SJSA1 (cell line): ENCODE measurements around the gene CADPS. TPM values are rescaled to one million over a fixed set of nuclear protein-coding genes. Genes with fewer than 3 reads are reported as not detected.

Source experiments
- DNase-seq, 2 experiments: peaks; one replicate each; pipeline ENCODE4 v3.0.0-alpha.2; 2015 to 2020; ENCODE audit warnings: low spot score in 2 of 2, low read depth in 1 of 2
- H3K27ac ChIP-seq: fragments of 250-450 bp; sonication (Bioruptor Pico); 2 replicates; pipeline ENCODE4 v1.5.1; 2020; ENCODE audit warnings: mild to moderate bottlenecking, moderate library complexity
- H3K27me3 ChIP-seq: fragments of 250-450 bp; sonication (Bioruptor Pico); replicated peaks from 2 replicates; pipeline ENCODE4 v1.5.1; 2020; ENCODE audit warnings: mild to moderate bottlenecking, moderate library complexity
- H3K36me3 ChIP-seq: fragments of 250-450 bp; sonication (Bioruptor Pico); 2 replicates; pipeline ENCODE4 v1.5.1; 2020; ENCODE audit warnings: mild to moderate bottlenecking
- H3K4me1 ChIP-seq: fragments of 250-450 bp; sonication (Bioruptor Pico); replicated peaks from 2 replicates; pipeline ENCODE4 v1.6.1; 2021; ENCODE audit warnings: mild to moderate bottlenecking
- H3K4me3 ChIP-seq: fragments of 250-450 bp; sonication (Bioruptor Pico); 2 replicates; pipeline ENCODE4 v1.5.1; 2020; ENCODE audit warnings: mild to moderate bottlenecking
- H3K9me3 ChIP-seq: fragments of 250-450 bp; sonication (Bioruptor Pico); replicated peaks from 2 replicates; pipeline ENCODE4 v1.5.1; 2020; ENCODE audit warnings: mild to moderate bottlenecking
- total RNA-seq: library from RNA; depleted of rRNA; stranded (reverse); fragments of >200 nt; shearing (Covaris generic); gene quantifications from 2 replicates; pipeline ENCODE4 v1.2.3, GENCODE V29; 2014

Gene CADPS
- total RNA-seq, 1 experiment from 2014 or later = not detected

DNA sequence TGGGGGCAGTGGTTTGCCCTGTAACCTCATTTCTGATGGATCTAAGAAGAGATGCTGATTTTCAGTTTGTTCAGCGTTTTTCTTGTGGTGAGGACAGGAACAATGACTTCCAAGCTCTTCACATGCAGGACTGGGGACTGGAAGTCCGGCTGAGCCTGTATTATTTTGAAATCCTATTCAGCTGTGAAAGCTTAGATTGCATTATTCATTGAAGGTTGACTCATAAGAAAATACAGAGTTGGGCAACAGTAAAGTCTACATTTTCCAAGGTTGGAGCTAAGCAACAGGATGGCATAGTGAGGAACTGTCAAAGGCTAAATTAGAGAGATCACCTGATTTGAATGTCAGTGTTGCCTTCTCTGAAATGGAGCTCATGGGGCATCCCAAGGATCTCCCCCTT is 270.9 kb downstream of the CADPS start:
- H3K4me1 ChIP-seq = peaks cover 52% of the 10 kb centered on the region
- no peaks in the 10 kb centered on the region for H3K36me3 ChIP-seq
- no peaks in the 10 kb centered on the region for H3K27me3 ChIP-seq
- peak overlapping the region; percentile 23 for H3K4me3 ChIP-seq
- no peaks in the 10 kb centered on the region for H3K9me3 ChIP-seq
- H3K27ac ChIP-seq = peak overlapping the region; percentile 93
- DNase-seq = peak in 1 of 2 experiments; percentile 49

DNA sequence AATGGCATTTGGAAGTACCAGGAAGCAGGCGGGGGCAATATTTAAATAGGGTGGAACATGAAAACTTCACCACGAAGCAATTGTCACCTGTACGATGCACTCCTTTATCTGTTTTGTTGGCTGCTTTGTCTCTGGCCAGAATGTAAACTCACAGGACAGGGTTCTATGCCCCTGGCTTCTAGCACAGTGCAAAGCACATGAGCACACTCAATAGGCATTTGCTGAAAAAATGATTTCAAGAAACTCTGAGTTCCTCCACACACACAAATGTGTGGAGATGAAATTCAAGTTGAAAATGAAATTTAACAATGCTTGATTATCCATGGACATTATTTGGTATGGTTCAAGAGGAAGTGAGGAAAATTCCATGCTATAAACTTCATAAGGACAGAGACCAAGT is 272.2 kb downstream of the CADPS start:
- Histone ChIP-seq H3K27me3 (no peaks in the 10 kb centered on the region), H3K4me1 (peaks cover 52% of the 10 kb centered on the region), H3K4me3 (no peak overlapping the region), H3K36me3 (no peaks in the 10 kb centered on the region), H3K27ac (peak overlapping the region; percentile 61), H3K9me3 (no peaks in the 10 kb centered on the region)
- no peak for DNase-seq

DNA sequence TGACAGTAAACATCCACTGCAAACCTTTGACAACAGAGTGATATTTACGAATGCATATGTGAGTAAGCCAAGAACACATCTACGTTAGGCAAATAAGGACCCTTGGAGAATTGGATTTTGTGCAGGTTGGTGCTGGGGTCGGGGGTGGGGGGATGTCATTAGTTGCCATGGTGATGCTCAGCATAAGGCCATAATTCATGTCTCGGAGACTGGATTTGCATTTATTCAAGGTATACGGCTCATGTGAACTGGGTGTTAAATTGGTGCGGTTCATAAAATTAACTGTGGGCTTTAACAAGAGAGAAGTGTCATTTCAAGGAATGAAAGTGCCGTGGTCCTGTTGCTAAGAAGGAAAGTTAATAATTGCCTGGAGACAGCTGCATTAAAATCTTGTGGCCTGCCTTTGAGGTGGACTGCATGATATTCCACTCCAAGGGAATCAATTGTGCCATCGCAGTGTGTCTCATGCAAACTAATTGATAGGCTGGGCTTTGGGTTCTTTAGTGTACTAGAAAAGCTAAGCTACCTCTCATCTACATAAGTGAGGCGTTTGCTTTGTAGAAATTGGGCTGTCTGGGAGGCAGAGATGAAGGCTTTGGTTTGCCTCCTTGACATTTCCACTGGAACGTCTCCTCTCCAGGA is 273.0 kb downstream of the CADPS start:
- no peak for DNase-seq
- H3K4me3 ChIP-seq = no peak overlapping the region
- H3K36me3 ChIP-seq = no peaks in the 10 kb centered on the region
- no peaks in the 10 kb centered on the region for H3K9me3 ChIP-seq
- H3K27ac ChIP-seq = no peak overlapping the region
- no peaks in the 10 kb centered on the region for H3K27me3 ChIP-seq
- peaks cover 44% of the 10 kb centered on the region for H3K4me1 ChIP-seq

DNA sequence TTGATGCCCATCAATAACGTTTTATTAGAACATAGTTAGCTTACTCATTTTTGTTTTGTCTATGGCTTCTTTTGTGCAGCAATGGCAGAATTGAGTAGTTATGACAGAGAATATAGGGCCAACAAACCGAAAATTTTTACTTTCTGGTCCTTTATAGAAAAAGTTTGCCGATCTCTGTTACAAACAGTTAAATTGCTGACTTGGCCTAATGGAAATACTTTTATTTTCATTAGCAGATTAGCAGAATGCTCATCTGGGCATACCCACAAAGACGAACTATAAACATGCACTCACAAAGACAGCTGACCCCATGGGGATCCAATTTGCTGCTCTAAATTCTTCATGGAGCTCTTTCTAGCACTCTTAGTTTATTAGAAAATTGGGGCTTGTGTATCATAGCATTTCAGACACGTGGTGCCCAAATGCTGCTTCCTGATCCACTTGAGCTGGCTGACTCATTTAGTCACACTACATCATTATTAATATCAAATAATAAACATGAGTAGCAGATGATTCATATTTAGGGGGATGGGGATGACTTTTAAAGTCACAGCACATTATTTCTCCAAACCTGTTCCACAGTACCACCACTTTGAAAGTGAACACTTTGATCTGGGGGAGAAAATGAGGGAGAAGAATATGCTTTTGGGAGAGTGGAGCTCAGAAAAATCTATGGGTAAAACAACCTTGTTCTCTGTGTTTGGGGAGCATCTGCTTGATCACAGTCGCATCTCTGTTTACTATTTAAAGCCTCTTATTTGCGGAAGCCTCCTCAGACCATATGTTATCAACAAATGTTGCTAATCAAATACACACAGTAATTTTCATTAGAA is 273.8 kb downstream of the CADPS start:
- no peak overlapping the region for H3K4me3 ChIP-seq
- DNase-seq = no peak
- peaks cover 41% of the 10 kb centered on the region for H3K4me1 ChIP-seq
- no peaks in the 10 kb centered on the region for H3K36me3 ChIP-seq
- no peak overlapping the region for H3K27ac ChIP-seq
- H3K9me3 ChIP-seq = no peaks in the 10 kb centered on the region
- H3K27me3 ChIP-seq = no peaks in the 10 kb centered on the region

DNA sequence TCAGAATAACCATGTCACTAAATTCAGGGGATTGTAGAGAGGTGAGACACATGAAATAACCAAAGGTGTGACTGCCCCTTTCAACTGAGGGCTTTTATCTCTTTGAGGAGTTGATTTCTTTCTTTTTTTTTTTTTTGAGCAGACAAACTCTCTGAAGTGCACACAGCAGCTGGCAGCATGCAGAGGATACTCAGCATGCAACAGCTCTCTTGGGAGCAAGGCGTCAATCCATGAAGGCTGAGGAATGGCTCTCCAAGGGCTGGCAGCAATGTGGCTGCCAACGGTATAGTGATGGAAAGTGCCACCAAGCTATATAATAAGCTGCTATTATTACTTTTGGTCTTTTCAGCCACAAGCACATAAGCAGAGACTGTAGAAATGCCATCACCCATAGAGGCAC is 275.2 kb downstream of the CADPS start:
- Histone ChIP-seq H3K4me3 (no peak overlapping the region), H3K9me3 (no peaks in the 10 kb centered on the region), H3K36me3 (no peaks in the 10 kb centered on the region), H3K27me3 (no peaks in the 10 kb centered on the region), H3K4me1 (peaks cover 38% of the 10 kb centered on the region), H3K27ac (no peak overlapping the region)
- DNase-seq = no peak

DNA sequence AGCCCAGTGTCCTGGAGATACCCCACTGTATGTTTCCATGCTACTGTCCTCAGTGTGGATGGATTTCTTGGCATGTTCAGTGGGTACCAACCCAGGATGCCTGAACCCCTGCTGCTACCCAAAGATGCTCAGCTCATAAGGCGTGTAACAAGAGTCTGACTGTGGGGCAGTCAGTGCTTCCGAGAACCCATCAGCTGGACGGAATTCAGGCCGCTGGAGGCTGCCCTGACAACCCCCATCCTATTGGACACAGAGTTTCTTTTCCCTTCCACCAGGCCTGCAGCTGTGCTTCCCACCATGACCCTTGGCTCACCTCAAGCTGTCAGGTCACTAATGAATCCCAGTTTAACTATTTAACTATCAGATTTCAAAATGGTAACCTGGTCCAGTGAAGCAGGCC is 277.7 kb downstream of the CADPS start:
- H3K27me3 ChIP-seq = no peaks in the 10 kb centered on the region
- no peaks in the 10 kb centered on the region for H3K36me3 ChIP-seq
- peaks cover 14% of the 10 kb centered on the region for H3K4me1 ChIP-seq
- no peak overlapping the region for H3K27ac ChIP-seq
- no peak overlapping the region for H3K4me3 ChIP-seq
- DNase-seq = no peak
- no peaks in the 10 kb centered on the region for H3K9me3 ChIP-seq

DNA sequence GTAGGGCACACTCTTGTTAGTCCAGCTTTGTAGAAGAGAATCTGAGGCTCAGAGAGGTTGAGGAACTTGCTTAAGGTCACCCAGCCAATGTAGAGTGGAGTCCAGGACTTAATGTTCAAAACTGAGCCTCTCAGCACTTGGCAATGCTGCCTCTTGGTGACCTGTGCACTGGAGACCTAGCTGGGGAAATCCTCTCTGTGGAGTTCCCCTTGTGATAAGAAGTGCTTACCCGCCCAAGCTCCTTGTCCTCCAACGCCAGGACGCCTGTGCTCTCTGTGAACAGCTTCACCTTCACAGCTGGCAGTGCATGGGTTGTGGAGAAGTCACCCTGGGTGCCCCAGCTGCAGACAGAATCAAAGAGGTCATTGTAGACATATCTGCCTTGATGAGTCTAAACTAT is 282.8 kb downstream of the CADPS start:
- no peak overlapping the region for H3K4me3 ChIP-seq
- H3K36me3 ChIP-seq = no peaks in the 10 kb centered on the region
- DNase-seq = no peak
- no peaks in the 10 kb centered on the region for H3K27me3 ChIP-seq
- H3K9me3 ChIP-seq = no peaks in the 10 kb centered on the region
- peaks cover 8% of the 10 kb centered on the region for H3K4me1 ChIP-seq
- no peak overlapping the region for H3K27ac ChIP-seq

DNA sequence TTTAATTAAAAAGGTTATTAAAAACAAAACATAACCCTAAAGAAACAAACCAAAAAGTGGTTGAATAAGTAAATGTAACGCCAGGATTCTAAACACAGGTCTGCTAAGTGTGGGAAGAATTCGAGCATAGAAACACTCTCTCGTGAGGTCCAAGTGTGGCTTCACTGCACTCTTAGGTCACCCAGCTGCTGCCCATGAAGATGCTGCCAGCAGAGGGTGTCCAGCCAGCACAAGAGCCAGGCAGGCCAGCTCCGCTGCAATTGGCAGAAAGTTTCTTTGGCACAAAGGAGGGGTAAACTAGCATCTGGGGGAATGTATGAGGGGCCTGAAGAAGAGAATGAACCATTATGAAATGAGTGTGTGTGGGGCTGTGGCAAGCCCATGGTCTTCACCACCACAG is 286.1 kb downstream of the CADPS start:
- Histone ChIP-seq H3K27me3 (no peaks in the 10 kb centered on the region), H3K27ac (no peak overlapping the region), H3K9me3 (no peaks in the 10 kb centered on the region), H3K36me3 (no peaks in the 10 kb centered on the region), H3K4me3 (no peak overlapping the region), H3K4me1 (peaks cover 25% of the 10 kb centered on the region)
- no peak for DNase-seq

DNA sequence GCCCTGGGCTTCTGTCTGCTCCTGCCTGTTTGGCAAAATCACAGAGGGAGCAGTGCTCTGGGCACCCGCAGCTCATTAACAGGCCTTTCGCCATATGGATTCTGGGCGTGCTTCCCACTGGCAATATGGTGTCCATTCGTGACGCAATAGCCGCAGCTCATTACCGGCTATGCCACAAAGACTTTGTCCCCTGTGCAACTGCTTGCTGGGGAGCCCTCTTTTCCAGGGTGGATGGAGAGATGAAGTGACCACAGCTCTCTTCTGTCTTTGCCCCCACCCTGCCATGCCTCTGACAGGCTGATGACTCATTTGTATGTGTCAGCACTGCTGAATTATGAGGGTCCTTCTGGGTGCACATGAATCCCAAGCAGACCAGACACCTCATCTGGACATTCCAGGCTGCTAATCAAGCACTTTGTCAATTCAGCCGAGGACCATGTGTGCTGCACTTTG is 287.6 kb downstream of the CADPS start:
- H3K4me3 ChIP-seq = no peak overlapping the region
- DNase-seq = peak; percentile 59 to 60
- H3K9me3 ChIP-seq = no peaks in the 10 kb centered on the region
- H3K36me3 ChIP-seq = no peaks in the 10 kb centered on the region
- no peak overlapping the region for H3K27ac ChIP-seq
- H3K4me1 ChIP-seq = peaks cover 25% of the 10 kb centered on the region
- H3K27me3 ChIP-seq = no peaks in the 10 kb centered on the region

DNA sequence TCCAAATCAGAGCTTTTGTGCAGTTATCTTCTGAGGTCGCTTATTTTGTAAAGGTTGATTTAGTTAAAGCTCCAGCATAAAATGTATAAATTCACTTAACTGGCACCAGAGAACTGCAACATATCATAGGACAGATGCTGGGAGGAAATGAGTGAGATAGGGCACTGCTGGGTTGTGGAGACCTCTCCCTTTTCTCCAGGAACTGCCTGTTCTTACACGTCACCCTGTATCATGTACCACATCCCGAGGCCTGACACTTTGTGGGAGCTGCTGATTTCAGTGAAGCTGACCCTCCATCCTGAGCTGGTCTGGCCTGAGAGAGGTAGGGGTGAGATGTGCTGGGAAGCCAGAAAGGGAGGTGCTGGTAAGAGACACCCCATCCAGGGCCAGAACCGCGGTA is 288.0 kb downstream of the CADPS start:
- DNase-seq = no peak
- peaks cover 25% of the 10 kb centered on the region for H3K4me1 ChIP-seq
- no peak overlapping the region for H3K27ac ChIP-seq
- no peaks in the 10 kb centered on the region for H3K36me3 ChIP-seq
- no peaks in the 10 kb centered on the region for H3K9me3 ChIP-seq
- no peaks in the 10 kb centered on the region for H3K27me3 ChIP-seq
- no peak overlapping the region for H3K4me3 ChIP-seq

DNA sequence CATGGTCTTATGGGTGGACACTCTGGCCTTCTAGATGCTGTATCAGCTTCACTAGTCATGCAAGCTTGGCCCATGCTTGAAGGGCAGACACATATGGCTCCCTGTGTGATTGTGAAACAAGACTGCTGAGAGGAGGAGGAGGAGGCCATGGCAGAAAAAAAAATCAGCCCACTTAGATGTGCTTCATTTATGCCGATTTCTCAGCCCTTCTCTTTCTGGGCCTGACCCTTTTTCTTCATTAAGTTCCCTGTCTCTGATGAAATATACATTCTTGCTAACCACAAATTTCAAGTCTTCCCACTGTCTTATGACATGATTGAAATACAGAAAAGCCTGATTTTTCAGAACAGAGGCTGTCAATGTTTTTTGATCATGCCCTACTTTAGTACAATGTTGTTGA is 288.9 kb downstream of the CADPS start:
- Histone ChIP-seq H3K9me3 (no peaks in the 10 kb centered on the region), H3K27me3 (no peaks in the 10 kb centered on the region), H3K4me3 (no peak overlapping the region), H3K27ac (peak overlapping the region; percentile 25; the same call in 1 of the 2 replicates), H3K36me3 (no peaks in the 10 kb centered on the region), H3K4me1 (peaks cover 25% of the 10 kb centered on the region)
- DNase-seq = no peak

DNA sequence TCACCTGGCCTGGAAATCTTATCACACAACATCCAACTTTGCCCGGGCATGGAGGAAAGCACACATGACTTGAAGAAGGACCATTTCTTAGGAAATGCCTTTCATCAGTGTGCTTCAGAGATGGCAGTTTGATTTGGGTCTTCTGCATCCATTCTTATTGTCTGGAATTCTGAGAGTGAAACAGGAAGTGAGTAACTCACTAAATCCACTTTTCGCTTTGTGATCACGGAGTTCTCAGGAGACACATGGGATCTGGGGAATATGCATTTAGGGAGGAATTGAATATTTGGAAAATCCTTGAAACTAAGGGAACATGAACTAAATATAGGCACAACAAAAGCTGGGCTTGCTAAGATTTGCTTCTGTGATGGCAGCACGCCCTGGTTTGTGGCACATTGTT is 289.4 kb downstream of the CADPS start:
- Histone ChIP-seq H3K36me3 (no peaks in the 10 kb centered on the region), H3K27me3 (no peaks in the 10 kb centered on the region), H3K4me1 (peaks cover 25% of the 10 kb centered on the region), H3K27ac (peak overlapping the region; percentile 25; the same call in 1 of the 2 replicates), H3K9me3 (no peaks in the 10 kb centered on the region), H3K4me3 (no peak overlapping the region)
- DNase-seq = no peak

DNA sequence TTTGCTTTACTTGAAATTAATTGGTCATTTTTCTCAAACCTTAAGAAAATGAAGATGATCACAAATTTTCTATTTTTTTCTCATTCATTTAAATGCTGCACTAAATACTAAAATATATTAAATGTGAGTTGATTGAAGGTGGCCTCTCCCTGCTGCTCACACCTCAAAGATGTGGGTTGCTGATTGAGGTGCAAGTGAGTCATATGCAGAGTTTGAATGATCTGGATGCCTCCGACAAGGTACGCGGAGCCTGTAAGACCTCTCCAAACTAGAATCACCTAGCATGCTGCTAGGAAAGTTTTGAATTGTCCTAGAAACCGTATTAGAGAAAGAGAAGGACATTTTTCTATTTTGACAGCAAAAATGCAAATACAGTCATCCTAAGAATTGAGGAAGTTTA is 290.6 kb downstream of the CADPS start:
- Histone ChIP-seq H3K27me3 (no peaks in the 10 kb centered on the region), H3K36me3 (no peaks in the 10 kb centered on the region), H3K4me1 (peaks cover 25% of the 10 kb centered on the region), H3K27ac (no peak overlapping the region), H3K4me3 (no peak overlapping the region), H3K9me3 (no peaks in the 10 kb centered on the region)
- DNase-seq = no peak

DNA sequence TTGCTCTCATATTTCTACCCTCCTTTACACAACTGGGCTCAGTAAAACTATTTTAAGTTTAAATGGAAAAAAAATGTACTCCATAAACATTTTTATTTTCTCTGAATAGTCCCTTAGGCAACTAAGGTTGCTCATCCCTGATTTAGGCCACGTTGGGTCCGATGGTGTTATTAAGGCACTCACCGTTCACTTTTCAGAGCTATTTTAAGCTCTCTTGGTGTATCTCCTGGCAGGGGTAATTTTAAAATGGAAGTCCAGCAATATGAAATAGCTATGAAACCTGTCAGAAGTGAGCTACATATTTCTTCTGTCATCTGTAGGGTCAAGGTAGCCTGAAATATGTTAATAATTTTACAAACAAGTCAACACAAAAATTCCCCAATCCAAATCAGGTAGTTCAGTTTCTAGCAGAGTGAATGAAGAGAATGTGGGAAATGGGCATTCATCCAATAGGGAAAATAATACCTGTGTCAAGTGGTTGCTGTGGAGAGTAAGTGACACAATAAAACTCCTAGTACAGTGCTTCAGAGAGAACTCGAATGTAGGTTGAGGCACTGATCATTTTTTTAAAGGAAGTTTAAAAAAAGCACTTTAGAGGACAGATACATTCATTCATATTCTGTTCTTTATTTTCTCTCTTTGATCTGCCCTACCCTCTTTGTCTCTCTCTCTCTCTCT is 292.6 kb downstream of the CADPS start:
- Histone ChIP-seq H3K4me3 (no peak overlapping the region), H3K27ac (no peak overlapping the region), H3K9me3 (no peaks in the 10 kb centered on the region), H3K36me3 (no peaks in the 10 kb centered on the region), H3K27me3 (no peaks in the 10 kb centered on the region), H3K4me1 (peaks cover 19% of the 10 kb centered on the region)
- no peak for DNase-seq
